ENCODE measurements around the gene RRP1.

The RRP1 gene

DNA sequence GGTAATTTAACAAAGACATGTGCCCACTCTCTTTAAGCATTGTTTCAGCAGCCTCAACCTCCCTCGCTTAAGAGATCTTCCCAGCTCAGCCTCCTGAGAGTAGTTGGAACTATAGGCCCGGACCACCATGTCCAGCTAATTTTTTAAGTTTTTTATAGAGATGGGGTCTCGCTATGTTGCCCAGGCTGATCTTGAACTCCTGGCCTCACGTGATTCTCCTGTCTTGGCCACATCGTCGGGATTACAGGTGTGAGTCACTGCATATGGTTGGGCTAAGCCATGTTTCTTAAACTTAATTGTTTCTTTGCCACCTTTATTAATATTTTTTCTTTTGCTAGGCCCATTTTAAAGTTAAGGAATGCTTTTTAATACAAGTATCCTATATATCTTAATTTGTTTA is 57.1 kb downstream of the RRP1 start:
- DNase-seq: no peak

DNA sequence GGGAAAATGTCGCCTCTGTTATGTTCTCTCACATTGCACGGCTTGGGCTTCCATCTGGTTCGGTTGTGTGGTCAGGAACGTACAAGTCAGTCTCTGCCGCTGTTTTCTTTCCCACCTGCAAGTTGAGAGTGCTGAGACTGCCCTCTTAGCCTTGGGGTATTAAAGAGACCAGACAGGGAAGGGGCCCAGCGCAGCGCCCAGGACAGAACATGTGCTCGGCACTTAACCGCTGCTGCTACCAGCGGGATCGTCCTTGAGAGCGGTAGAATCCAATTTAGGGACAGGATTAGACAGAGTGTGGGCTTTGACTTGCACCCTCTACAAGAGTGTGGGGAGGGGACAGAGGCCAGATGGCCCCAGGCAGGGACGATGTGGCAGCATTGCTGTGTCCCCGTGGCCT is 57.9 kb downstream of the RRP1 start:
- DNase-seq: no peak

DNA sequence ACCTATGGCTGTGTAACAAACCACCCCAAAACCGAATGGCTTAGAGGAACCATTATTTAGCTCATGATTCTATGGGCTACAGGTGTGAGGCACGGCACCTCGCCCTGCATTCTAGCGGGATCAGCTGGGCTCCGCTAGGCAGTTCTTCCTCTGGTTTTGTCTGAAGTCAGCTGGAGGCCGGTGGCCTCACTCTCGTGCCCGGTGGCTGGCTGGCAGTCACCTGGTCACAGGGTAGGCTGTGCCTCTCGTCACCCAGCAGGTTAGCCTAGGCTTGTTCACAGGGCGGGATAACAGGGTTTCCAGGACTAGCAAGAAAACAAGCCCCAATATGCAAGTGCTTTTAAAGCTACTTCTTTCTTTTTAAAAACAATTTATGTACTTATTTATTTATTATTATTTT is 59.4 kb downstream of the RRP1 start:
- no peak for DNase-seq

DNA sequence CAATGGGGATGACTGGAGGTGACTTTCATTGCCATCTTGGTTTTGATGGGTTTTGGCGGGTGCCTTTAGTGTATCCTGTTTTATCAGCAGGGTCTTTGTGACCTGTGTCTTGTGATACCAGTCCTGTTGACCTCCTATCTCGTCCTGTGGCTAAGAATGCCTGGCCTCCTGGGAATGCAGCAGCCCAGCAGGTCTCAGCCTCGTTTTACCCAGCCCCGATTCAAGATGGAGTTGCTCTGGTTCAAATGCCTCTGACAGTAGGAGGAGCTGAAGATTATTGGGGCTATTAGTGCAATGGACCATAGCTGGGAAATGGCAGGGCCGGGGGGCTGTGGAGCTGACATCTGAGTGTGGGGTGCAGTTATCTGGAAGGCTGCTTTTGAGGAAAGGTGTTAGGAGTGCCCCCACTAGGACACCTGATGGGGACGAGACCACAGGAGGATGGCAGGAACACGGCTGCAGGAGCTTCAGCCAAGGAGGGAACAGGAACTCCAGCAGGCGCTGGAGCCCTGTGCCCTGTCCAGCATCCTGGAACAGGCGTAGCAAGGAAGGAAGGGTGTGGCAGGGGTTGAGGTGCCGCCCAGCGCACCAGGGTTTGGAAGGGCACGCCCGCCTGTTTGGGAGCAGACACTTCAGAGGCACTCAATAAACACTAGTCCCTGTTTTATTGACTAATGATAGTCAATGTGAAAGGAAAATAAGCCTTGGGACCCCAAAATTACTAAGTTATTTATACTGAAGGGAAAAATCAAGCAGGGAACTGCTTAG is 60.3 kb downstream of the RRP1 start:
- no peak for DNase-seq

DNA sequence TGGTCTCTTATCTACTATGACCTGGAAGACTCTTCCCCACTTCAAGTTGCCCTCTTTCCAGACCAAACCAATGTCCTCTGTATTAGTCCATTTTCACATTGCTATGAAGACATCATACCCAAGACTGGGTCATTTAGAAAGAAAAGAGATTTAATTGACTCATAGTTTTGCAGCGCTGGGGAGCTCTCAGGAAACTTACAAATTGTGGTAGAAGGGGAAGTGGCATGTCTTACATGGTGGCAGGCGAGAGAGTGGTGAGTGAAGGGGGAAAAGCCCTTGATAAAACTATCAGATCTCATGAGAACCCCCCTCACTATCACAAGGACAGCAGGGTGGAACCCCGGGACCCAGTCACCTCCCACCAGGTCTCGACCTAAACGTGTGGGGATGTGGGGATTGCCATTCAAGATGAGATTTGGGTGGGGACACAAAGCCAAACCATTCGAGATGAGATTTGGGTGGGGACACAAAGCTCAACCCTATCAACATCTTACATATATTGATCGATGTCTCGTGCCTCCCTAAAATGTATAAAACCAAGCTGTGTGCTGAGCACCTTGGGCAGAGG is 61.4 kb downstream of the RRP1 start:
- no peak for DNase-seq

DNA sequence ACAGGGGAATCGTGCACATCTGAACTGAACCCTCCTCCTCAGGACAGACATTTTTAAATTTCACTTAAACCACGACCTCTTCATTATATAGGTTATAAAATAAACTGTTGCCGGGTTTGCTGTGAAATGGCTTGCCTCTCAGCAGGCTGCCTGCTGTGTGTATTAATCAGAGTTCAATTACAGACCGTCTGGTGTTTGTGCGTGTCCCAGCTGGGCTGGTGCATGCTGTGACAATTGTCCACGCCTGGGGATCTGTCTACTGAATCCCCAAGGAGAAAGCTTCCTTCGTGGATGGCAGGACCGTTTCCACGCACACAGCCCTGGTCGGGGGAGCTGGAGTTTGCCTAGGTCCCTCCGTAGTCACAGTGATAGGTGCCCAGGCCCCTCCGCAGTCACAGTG is 62.2 kb downstream of the RRP1 start:
- no peak for DNase-seq

DNA sequence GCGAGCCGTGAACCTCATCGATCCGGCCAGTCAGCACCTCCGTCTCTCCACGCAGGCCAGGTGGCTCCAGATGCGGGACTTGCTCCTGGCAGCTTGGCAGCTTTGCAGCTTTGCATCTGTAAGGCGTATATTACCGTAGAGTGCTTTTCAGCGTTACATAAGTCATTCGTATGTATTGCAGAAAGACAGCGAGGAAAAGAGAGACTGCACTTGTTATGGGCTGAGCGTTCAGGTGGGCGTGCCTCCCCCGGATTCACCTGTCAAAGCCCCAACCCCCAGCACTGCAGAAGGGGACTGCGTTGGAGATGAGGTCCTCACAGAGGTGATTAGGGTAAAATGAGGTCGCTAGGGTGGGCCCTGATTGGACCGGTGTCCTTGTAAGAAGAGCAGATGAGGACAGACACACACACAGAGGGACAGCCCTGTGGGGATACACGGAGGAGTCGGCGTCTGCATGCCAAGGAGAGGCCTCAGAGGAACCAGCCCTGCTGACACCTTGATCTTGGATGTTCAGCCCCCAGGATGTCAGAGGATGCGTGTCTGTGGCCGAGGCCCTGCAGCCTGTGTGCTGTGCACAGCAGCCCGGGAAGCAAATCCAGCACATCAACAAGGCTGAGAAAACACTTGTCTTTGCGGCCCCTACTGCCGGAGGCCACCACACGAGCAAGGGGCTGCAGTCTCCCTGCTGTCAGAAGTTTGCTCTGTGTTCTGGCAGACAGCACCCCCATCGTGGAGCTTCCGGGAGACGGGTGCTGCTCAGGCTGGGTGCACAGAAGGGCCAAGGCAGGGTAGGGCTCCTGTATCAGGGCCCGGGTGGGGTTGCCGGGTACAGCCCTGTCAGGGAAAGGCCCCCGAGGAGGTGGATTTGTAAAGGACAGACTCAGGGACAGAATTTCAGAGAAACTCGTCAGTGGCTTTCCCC is 64.7 kb downstream of the RRP1 start:
- no peak for DNase-seq
